Astrocyte (in vitro differentiated cells and primary cell): ENCODE data around the gene NUTM2F. TPM values are rescaled to one million over a fixed set of nuclear protein-coding genes. Genes with fewer than 3 reads are reported as not detected.

Source experiments
- DNase-seq: peaks from one replicate; pipeline ENCODE4 v3.0.0-alpha.2; 2010; ENCODE audit warnings: low read depth
- FAIRE-seq: peaks from 2 replicates; lab custom pipeline; 2011; peaks lifted over from hg19 to GRCh38; lab: Jason Lieb, UNC
- H2AFZ ChIP-seq: 2 replicates; pipeline ENCODE4 v1.6.0; 2012; ENCODE audit warnings: low read depth, low read length, inconsistent platforms
- H3K27ac ChIP-seq: 2 replicates; pipeline ENCODE4 v1.5.1; 2011; ENCODE audit warnings: low read depth, low read length, inconsistent platforms
- H3K27me3 ChIP-seq: 2 replicates; pipeline ENCODE4 v1.6.0; 2011; ENCODE audit warnings: low read length, inconsistent platforms; ENCODE audit not compliant: insufficient read depth
- H3K36me3 ChIP-seq: 2 replicates; pipeline ENCODE4 v1.5.1; 2011; ENCODE audit warnings: low read length, inconsistent platforms; ENCODE audit not compliant: insufficient read depth
- H3K4me1 ChIP-seq: 2 replicates; pipeline ENCODE4 v1.5.1; 2011; ENCODE audit warnings: low read length, inconsistent platforms; ENCODE audit not compliant: insufficient read depth
- H3K4me2 ChIP-seq: 2 replicates; pipeline ENCODE4 v1.6.0; 2012; ENCODE audit warnings: low read length, inconsistent platforms
- H3K4me3 ChIP-seq: 2 replicates; pipeline ENCODE4 v1.5.1; 2011; ENCODE audit warnings: low read depth, mild to moderate bottlenecking, low read length, inconsistent platforms; ENCODE audit not compliant: insufficient read depth
- H3K79me2 ChIP-seq: 2 replicates; pipeline ENCODE4 v1.6.0; 2012; ENCODE audit warnings: mild to moderate bottlenecking, low read length, inconsistent platforms; ENCODE audit not compliant: insufficient read depth
- H3K9ac ChIP-seq: 2 replicates; pipeline ENCODE4 v1.6.0; 2012; ENCODE audit warnings: mild to moderate bottlenecking, low read length, inconsistent platforms
- H3K9me3 ChIP-seq: 2 replicates; pipeline ENCODE4 v1.5.1; 2012; ENCODE audit warnings: low read depth, mild to moderate bottlenecking, low read length, inconsistent platforms; ENCODE audit not compliant: insufficient read depth
- H4K20me1 ChIP-seq: 2 replicates; pipeline ENCODE4 v1.6.0; 2012; ENCODE audit warnings: low read length, inconsistent platforms; ENCODE audit not compliant: insufficient read depth
- H3K27ac Mint-ChIP-seq: one replicate; pipeline ENCODE4 v1.8.0; 2021; ENCODE audit warnings: mild to moderate bottlenecking, mixed read lengths; ENCODE audit not compliant: unreplicated experiment
- H3K27me3 Mint-ChIP-seq: one replicate; pipeline ENCODE4 v1.8.0; 2021; ENCODE audit warnings: low read depth, mixed read lengths; ENCODE audit not compliant: unreplicated experiment
- H3K36me3 Mint-ChIP-seq: one replicate; pipeline ENCODE4 v1.8.0; 2021; ENCODE audit warnings: low read depth, mixed read lengths; ENCODE audit not compliant: unreplicated experiment
- H3K4me1 Mint-ChIP-seq: one replicate; pipeline ENCODE4 v1.8.0; 2021; ENCODE audit warnings: low read depth, mixed read lengths; ENCODE audit not compliant: unreplicated experiment
- H3K4me3 Mint-ChIP-seq: one replicate; pipeline ENCODE4 v1.8.0; 2021; ENCODE audit warnings: mild to moderate bottlenecking, moderate library complexity, mixed read lengths; ENCODE audit not compliant: unreplicated experiment
- H3K9me3 Mint-ChIP-seq: one replicate; pipeline ENCODE4 v1.8.0; 2021; ENCODE audit warnings: mild to moderate bottlenecking, mixed read lengths; ENCODE audit not compliant: unreplicated experiment
- CTCF ChIP-seq: IDR thresholded peaks from 2 replicates; pipeline ENCODE4 v1.5.1; 2011; ENCODE audit warnings: low read depth, mild to moderate bottlenecking, inconsistent platforms, low read length, moderate library complexity; ENCODE audit not compliant: insufficient read depth
- EZH2 ChIP-seq: IDR thresholded peaks from 2 replicates; pipeline ENCODE4 v1.6.1; 2012; ENCODE audit warnings: mild to moderate bottlenecking, low read length, inconsistent platforms; ENCODE audit not compliant: insufficient read depth
- total RNA-seq: library from RNA; stranded (reverse); gene quantifications from 2 replicates; pipeline ENCODE4 v1.2.1, GENCODE V29; 2021

Gene NUTM2F
- total RNA-seq, 1 donor from 2014 or later, result not detected

- Histone ChIP-seq H3K79me2 (no peaks in the 10 kb centered on the region), H3K27me3 (no peaks in the 10 kb centered on the region), H3K9ac (no peak overlapping the region), H4K20me1 (no peaks in the 10 kb centered on the region), H3K4me2 (no peak overlapping the region), H3K36me3 (no peaks in the 10 kb centered on the region), H3K4me3 (no peak overlapping the region), H2AFZ (no peak overlapping the region), H3K9me3 (no peaks in the 10 kb centered on the region), H3K27ac (no peak overlapping the region), H3K4me1 (no peaks in the 10 kb centered on the region)
- no peaks in the 10 kb centered on the region for H3K4me1 Mint-ChIP-seq
- H3K4me3 Mint-ChIP-seq, result no peak overlapping the region
- DNase-seq (no peak), FAIRE-seq (no peak)
- no peak for TF ChIP-seq EZH2
- no peaks in the 10 kb centered on the region for H3K27me3 Mint-ChIP-seq
- H3K36me3 Mint-ChIP-seq, result peaks cover 20% of the 10 kb centered on the region
- no peaks in the 10 kb centered on the region for H3K9me3 Mint-ChIP-seq
- H3K27ac Mint-ChIP-seq, result no peak overlapping the region
Observed at GRCh38 chr9:94300470-94301301, 27.8 kb downstream of the NUTM2F start.

- Histone ChIP-seq H2AFZ (no peak overlapping the region), H3K36me3 (no peaks in the 10 kb centered on the region), H3K9me3 (no peaks in the 10 kb centered on the region), H3K9ac (no peak overlapping the region), H3K27me3 (no peaks in the 10 kb centered on the region), H3K4me3 (no peak overlapping the region), H3K27ac (no peak overlapping the region), H3K4me2 (no peak overlapping the region), H4K20me1 (no peaks in the 10 kb centered on the region), H3K79me2 (no peaks in the 10 kb centered on the region), H3K4me1 (no peaks in the 10 kb centered on the region)
- no peak for DNase-seq
- H3K27me3 Mint-ChIP-seq, result no peaks in the 10 kb centered on the region
- no peaks in the 10 kb centered on the region for H3K9me3 Mint-ChIP-seq
- peaks cover 20% of the 10 kb centered on the region for H3K36me3 Mint-ChIP-seq
- no peak overlapping the region for H3K4me3 Mint-ChIP-seq
- H3K27ac Mint-ChIP-seq, result no peak overlapping the region
- FAIRE-seq, result no peak
- H3K4me1 Mint-ChIP-seq, result peaks cover 2% of the 10 kb centered on the region
- TF ChIP-seq CTCF, result no peak
Observed at GRCh38 chr9:94298949-94299599, 29.4 kb downstream of the NUTM2F start.

- H3K36me3 Mint-ChIP-seq, result peaks cover 22% of the 10 kb centered on the region
- H3K4me3 Mint-ChIP-seq, result no peak overlapping the region
Observed at GRCh38 chr9:94289691-94290090, 38.8 kb downstream of the NUTM2F start.

More at GRCh38 chr9:94289691-94290090, 38.8 kb downstream of the NUTM2F start:
- no peak overlapping the region for H3K4me2 ChIP-seq
- no peak overlapping the region for H3K27ac Mint-ChIP-seq
- H3K36me3 ChIP-seq, result peaks cover 3% of the 10 kb centered on the region
- peaks cover 20% of the 10 kb centered on the region for H3K4me1 Mint-ChIP-seq
- no peak overlapping the region for H2AFZ ChIP-seq
- no peak overlapping the region for H3K9ac ChIP-seq
- no peaks in the 10 kb centered on the region for H3K9me3 ChIP-seq
- no peaks in the 10 kb centered on the region for H3K79me2 ChIP-seq
- peaks cover 2% of the 10 kb centered on the region for H3K9me3 Mint-ChIP-seq
- no peaks in the 10 kb centered on the region for H3K4me1 ChIP-seq
- FAIRE-seq, result no peak
- no peak for TF ChIP-seq EZH2
- no peak for TF ChIP-seq CTCF
- H3K4me3 ChIP-seq, result no peak overlapping the region
- no peak overlapping the region for H3K27ac ChIP-seq
- H4K20me1 ChIP-seq, result no peaks in the 10 kb centered on the region
- no peaks in the 10 kb centered on the region for H3K27me3 ChIP-seq
- H3K27me3 Mint-ChIP-seq, result no peaks in the 10 kb centered on the region
- no peak for DNase-seq
